Measurements from ENCODE around the gene OLIG1. TPM values are rescaled to one million over a fixed set of nuclear protein-coding genes. Genes with fewer than 3 reads are reported as not detected.

OLIG1 gene
- total RNA-seq, 4 donors from 2014 or later, result 1.2 TPM; not detected in 3

GRCh38 chr21:33114276-33114675, 44.3 kb downstream of the OLIG1 start:
- peak in 1 of 2 donors; percentile 50 for DNase-seq (ENCODE audit: low spot score in 2 of 2)
- intact Hi-C loops (cut with DNase I; ENCODE audit: low total_unique reads), result no loop called here
- no peak for TF ChIP-seq CTCF (IDR thresholded peaks at IDR 0.05)
- TF ChIP-seq POLR2A (IDR thresholded peaks at IDR 0.05), result no peak
- WGBS, 2 donors, result 91 to 95% methylated on average over 3 of the region's 3 CpGs
- no peak overlapping the region for H3K4me3 ChIP-seq (ENCODE audit: low read depth, poor library complexity, severe bottlenecking)

- intact Hi-C loops (cut with DNase I; ENCODE audit: low total_unique reads), result no loop called here
- H3K4me3 ChIP-seq (ENCODE audit: low read depth, poor library complexity, severe bottlenecking), result no peak overlapping the region
- 60 to 70% methylated on average over 20 of the region's 20 CpGs for WGBS, 2 donors
- TF ChIP-seq POLR2A (IDR thresholded peaks at IDR 0.05) (no peak), CTCF (IDR thresholded peaks at IDR 0.05) (no peak)
- peak in 1 of 2 donors; percentile 76 for DNase-seq (ENCODE audit: low spot score in 2 of 2)
These were observed 45.9 kb downstream of the OLIG1 start for GRCh38 chr21:33115631-33116510.

- TF ChIP-seq POLR2A (IDR thresholded peaks at IDR 0.05) (no peak), CTCF (IDR thresholded peaks at IDR 0.05) (no peak)
- 50 to 63% methylated on average over 8 of the region's 8 CpGs for WGBS, 2 donors
- no peak overlapping the region for H3K4me3 ChIP-seq (ENCODE audit: low read depth, poor library complexity, severe bottlenecking)
- DNase-seq (ENCODE audit: low spot score in 2 of 2), result peak in 1 of 2 donors; percentile 57
- intact Hi-C loops (cut with DNase I; ENCODE audit: low total_unique reads), result no loop called here
These were observed 46.7 kb downstream of the OLIG1 start for GRCh38 chr21:33116676-33117075.

GRCh38 chr21:33117101-33117888, 47.4 kb downstream of the OLIG1 start:
- DNase-seq (ENCODE audit: low spot score in 2 of 2), result peak in 1 of 2 donors; percentile 63
- intact Hi-C loops (cut with DNase I; ENCODE audit: low total_unique reads), result no loop called here
- WGBS, 2 donors, result 78 to 79% methylated on average over 16 of the region's 16 CpGs
- TF ChIP-seq POLR2A (IDR thresholded peaks at IDR 0.05) (no peak), CTCF (IDR thresholded peaks at IDR 0.05) (no peak)
- H3K4me3 ChIP-seq (ENCODE audit: low read depth, poor library complexity, severe bottlenecking), result no peak overlapping the region

Other genes with a start within 250 kb of the OLIG1 start
- not detected for gene OLIG2, start 44.2 kb upstream of the OLIG1 start, total RNA-seq
- gene IFNAR2, start 159.8 kb downstream of the OLIG1 start, total RNA-seq, result 10 to 100 TPM in 1 of 4 donors, 1 to 10 TPM in 3; 2.7 to 14.2 (median 2.9) TPM
- 10 to 100 TPM; 27.6 to 33.3 (median 30.2) TPM for gene IL10RB, start 196.2 kb downstream of the OLIG1 start, total RNA-seq